H1 (cell line): Measurements from ENCODE around the gene PTCRA. TPM values are rescaled to one million over a fixed set of nuclear protein-coding genes. Genes with fewer than 3 reads are reported as not detected.

ENCODE experiments used
- PHF8 ChIP-seq: fragments of 200-600 bp; sonication (generic); conservative IDR thresholded peaks from 2 replicates; pipeline ENCODE4 v1.7.1; 2012; ENCODE audit warnings: low read depth, mild to moderate bottlenecking, inconsistent platforms, low read length, moderate library complexity
- polyA plus RNA-seq, 7 experiments: library from polyadenylated mRNA; depleted of rRNA in 3 of 7; stranded (reverse) in 5 of 7; unstranded in 2 of 7; fragments of >200 nt in 5 of 7; fragments of 200-250 nt in 2 of 7; gene quantifications; 1 replicate in 5 of 7; 2 replicates in 1 of 7; 4 replicates in 1 of 7; pipeline versions ENCODE4 v1.2.1 to v1.2.3, GENCODE V29; 2011 to 2013; ENCODE audit warnings: missing spikeins in 2 of 7, mixed read lengths in 2 of 7
- total RNA-seq: library from RNA; stranded (reverse); fragmentation: NEBNext Ultra II Directional; extraction: Animal tissue kit (Norgen Biotek cat#: 25700); gene quantifications from 2 replicates; pipeline ENCODE4 v1.2.1, GENCODE V29; 2021

PTCRA gene
- total and polyA plus RNA-seq, 2 of the 8 experiments (the other 6 are each of a cell fraction or from before 2014, with no cell fraction given): not detected

DNA sequence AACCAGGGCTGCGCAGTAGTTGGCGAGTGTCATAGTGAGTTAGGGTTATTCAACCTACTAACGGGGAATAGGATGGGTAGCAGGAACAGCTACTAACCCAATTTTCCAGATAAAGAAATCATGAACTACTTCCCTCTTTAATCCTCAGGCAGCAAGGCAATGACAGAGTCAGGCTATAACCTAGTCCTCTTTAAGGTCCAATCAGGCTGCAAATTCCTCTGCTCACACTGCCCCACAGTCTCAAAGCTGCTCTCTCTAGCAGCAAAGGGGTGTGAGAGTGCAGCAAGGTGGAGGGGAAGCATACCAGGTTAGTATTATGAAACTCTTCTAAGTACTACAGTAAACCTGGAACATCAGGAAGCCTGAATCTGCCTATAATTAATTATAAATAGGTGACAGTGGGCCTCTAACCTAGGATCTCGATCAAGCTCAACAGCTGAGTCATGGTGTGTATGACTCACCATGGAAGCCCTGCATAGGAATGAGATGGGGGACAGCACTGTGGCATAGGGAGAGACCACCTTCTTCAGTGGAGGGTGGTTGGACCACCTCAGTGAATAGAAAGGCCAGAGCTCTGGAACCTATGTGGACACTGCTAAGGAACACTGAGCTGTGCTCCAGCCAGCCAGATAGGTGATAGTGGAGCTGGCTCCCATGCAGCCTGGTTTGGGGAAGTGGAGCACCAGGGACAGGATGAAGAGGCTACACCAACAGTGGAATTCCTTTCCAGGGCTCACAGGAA lies 55.2 kb downstream of the PTCRA start (continued):
- TF ChIP-seq PHF8: no peak
